GM12878 (cell line): Measurements from ENCODE around the gene GSAP. TPM values are rescaled to one million over a fixed set of nuclear protein-coding genes. Genes with fewer than 3 reads are reported as not detected.

Experiments used
- ATAC-seq: fragments of 200-7000 bp; cut with Tn5 transposase; 3 replicates; pipeline ENCODE4 v1.9.1; 2020; ENCODE audit warnings: mild to moderate bottlenecking, moderate library complexity
- BruUV-seq: library from RNA; stranded (reverse); fragments of 400-500 nt; replicated peaks from 2 replicates; lab custom pipeline; 2021; lab: Mats Ljungman, UMichigan
- CTCF ChIA-PET: fragments of 300-600 bp; sonication (Branson Sonifier 250); formaldehyde crosslinking; extraction: SDS; loops from one replicate; lab custom pipeline; 2021; ENCODE audit warnings: inconsistent platforms; lab: Yijun Ruan, JAX
- POLR2A ChIA-PET: fragments of 350-600 bp; formaldehyde crosslinking; extraction: SDS; loops from one replicate; lab custom pipeline; 2021; ENCODE audit warnings: inconsistent platforms; lab: Charles Lee
- RAD21 ChIA-PET: fragments of 300-600 bp; sonication (Branson Sonifier 250); formaldehyde crosslinking; loops from one replicate; lab custom pipeline; 2023; ENCODE audit warnings: antibody characterized with exemption; ENCODE audit not compliant: unreplicated experiment; lab: Charles Lee
- SMC1A ChIA-PET: fragments of 300-600 bp; sonication (Branson Sonifier 250); formaldehyde crosslinking; loops from one replicate; lab custom pipeline; 2023; ENCODE audit not compliant: unreplicated experiment, uncharacterized antibody; lab: Charles Lee
- DNase-seq: peaks from one replicate; pipeline ENCODE4 v3.0.0-alpha.2; 2011; ENCODE audit warnings: low read depth, low spot score
- FAIRE-seq: peaks from 3 replicates; lab custom pipeline; 2011; peaks lifted over from hg19 to GRCh38; lab: Jason Lieb, UNC
- H2AFZ ChIP-seq: 2 replicates; pipeline ENCODE4 v1.6.0; 2011; ENCODE audit warnings: low read depth, low read length, control low read depth; ENCODE audit not compliant: control insufficient read depth
- H3K27ac ChIP-seq: 2 replicates; pipeline ENCODE4 v1.5.1; 2011; ENCODE audit warnings: control low read depth; ENCODE audit not compliant: control insufficient read depth, insufficient read depth
- H3K27me3 ChIP-seq, 2 experiments: replicated peaks in 1 of 2; 2 replicates each; pipeline versions ENCODE4 v1.6.0 to v1.6.1; 2011; ENCODE audit warnings: low read length in 1 of 2; ENCODE audit not compliant: control insufficient read depth in 2 of 2, insufficient read depth in 2 of 2
- H3K36me3 ChIP-seq, 2 experiments: 2 replicates each; pipeline ENCODE4 v1.5.1; 2011; ENCODE audit warnings: low read length in 1 of 2; ENCODE audit not compliant: control insufficient read depth in 2 of 2, insufficient read depth in 2 of 2
- H3K4me1 ChIP-seq: 2 replicates; pipeline ENCODE4 v1.6.1; 2011; ENCODE audit warnings: mild to moderate bottlenecking, low read length, moderate library complexity, mixed read lengths; ENCODE audit not compliant: control insufficient read depth, insufficient read depth
- H3K4me2 ChIP-seq: 2 replicates; pipeline ENCODE4 v1.6.0; 2011; ENCODE audit warnings: control low read depth; ENCODE audit not compliant: control insufficient read depth, insufficient read depth
- H3K4me3 ChIP-seq: fragments of 200-600 bp; sonication (generic); 2 replicates; pipeline ENCODE4 v1.5.1; 2016
- H3K79me2 ChIP-seq: 2 replicates; pipeline ENCODE4 v1.6.0; 2011; ENCODE audit warnings: low read length; ENCODE audit not compliant: control insufficient read depth, insufficient read depth
- H3K9ac ChIP-seq: 2 replicates; pipeline ENCODE4 v1.8.0; 2011; ENCODE audit warnings: low read length, control low read depth, mixed read lengths; ENCODE audit not compliant: control insufficient read depth, insufficient read depth
- H3K9me3 ChIP-seq: replicated peaks from 3 replicates; pipeline ENCODE4 v1.5.1; 2011; ENCODE audit warnings: mild to moderate bottlenecking, low read length; ENCODE audit not compliant: control insufficient read depth, insufficient read depth
- H4K20me1 ChIP-seq: 2 replicates; pipeline ENCODE4 v1.6.0; 2011; ENCODE audit not compliant: control insufficient read depth, insufficient read depth
- CEBPZ ChIP-seq: fragments of 150-350 bp; IDR thresholded peaks from 2 replicates; pipeline ENCODE4 v1.6.1; 2016; ENCODE audit warnings: low read depth, low read length
- ETV6 ChIP-seq, 2 experiments: fragments of 450-650 bp in 1 of 2; IDR thresholded peaks in 1 of 2; conservative IDR thresholded peaks in 1 of 2; 2 replicates each; pipeline ENCODE4 v1.6.1; 2014; ENCODE audit warnings: antibody characterized with exemption in 1 of 2, borderline replicate concordance in 1 of 2, low read depth in 1 of 2, mild to moderate bottlenecking in 1 of 2, moderate library complexity in 1 of 2
- IRF4 ChIP-seq: IDR thresholded peaks from 2 replicates; pipeline ENCODE4 v1.6.1; 2011; ENCODE audit warnings: low read depth, low read length
- PAX8 ChIP-seq: fragments of 450-650 bp; IDR thresholded peaks from 2 replicates; pipeline ENCODE4 v1.6.1; 2017; ENCODE audit warnings: mild to moderate bottlenecking, moderate library complexity
- PML ChIP-seq: IDR thresholded peaks from 2 replicates; pipeline ENCODE4 v1.6.1; 2012; ENCODE audit warnings: low read length, inconsistent platforms
- RAD51 ChIP-seq: fragments of 450-650 bp; IDR thresholded peaks from 2 replicates; pipeline ENCODE4 v1.6.1; 2016; ENCODE audit warnings: moderate library complexity, mild to moderate bottlenecking, inconsistent platforms
- RELA ChIP-seq: fragments of 450-650 bp; IDR thresholded peaks from 2 replicates; pipeline ENCODE4 v1.8.0; 2014; ENCODE audit warnings: borderline replicate concordance; ENCODE audit not compliant: partially characterized antibody
- SMARCA5 ChIP-seq: fragments of 450-650 bp; IDR thresholded peaks from 2 replicates; pipeline ENCODE4 v1.6.1; 2017; ENCODE audit warnings: mild to moderate bottlenecking
- ZBTB4 ChIP-seq: fragments of 450-650 bp; formaldehyde crosslinking; IDR thresholded peaks from 2 replicates; pipeline ENCODE4 v1.4.0; 2022; ENCODE audit warnings: mild to moderate bottlenecking, moderate library complexity
- ZSCAN29 ChIP-seq: fragments of 450-650 bp; IDR thresholded peaks from 2 replicates; pipeline ENCODE4 v1.6.1; 2017; ENCODE audit warnings: mild to moderate bottlenecking, moderate library complexity
- WGBS: methylation state at CpG from one replicate; pipeline ENCODE4 v1.1.6; 2016; ENCODE audit warnings: low lambda C conversion rate; ENCODE audit not compliant: insufficient replicate concordance, insufficient coverage; ENCODE audit errors: missing lambda C conversion rate; 5-methylcytosine and 5-hydroxymethylcytosine counted together
- in situ Hi-C: fragments of 300-500 bp; cut with MboI; formaldehyde crosslinking; loops from 9 replicates; pipeline ENCODE4 v1.14.3; 2018; ENCODE audit warnings: mixed read lengths
- intact Hi-C: fragments of 100-400 bp; cut with micrococcal nuclease; formaldehyde crosslinking; loops from one replicate; pipeline ENCODE4 v1.14.2; 2022; ENCODE audit not compliant: unreplicated experiment
- polyA plus RNA-seq, 11 experiments: library from polyadenylated mRNA; depleted of rRNA in 4 of 11; unstranded in 6 of 11; stranded (reverse) in 5 of 11; fragments of >200 nt; fragmentation: Nextera tagmentation in 4 of 11; fragmentation: Illumina TruSeq in 1 of 11; extraction: Ambion mirVana in 4 of 11; extraction: Trizol in 1 of 11; gene quantifications; 1 replicate in 1 of 11; 2 replicates in 10 of 11; pipeline versions ENCODE4 v1.2.1 to v1.2.3, GENCODE V29; 2011 to 2016; ENCODE audit warnings: inconsistent platforms in 2 of 11, missing spikeins in 2 of 11, low read depth in 1 of 11
- total RNA-seq, 4 experiments: library from RNA; depleted of rRNA in 3 of 4; stranded (reverse); fragments of >200 nt in 3 of 4; fragmentation: Illumina TruSeq in 1 of 4; extraction: Trizol in 1 of 4; gene quantifications; 2 replicates each; pipeline versions ENCODE4 v1.2.1 to v1.2.3, GENCODE V29; 2013 to 2021

Gene GSAP
- total and polyA plus RNA-seq, 10 of the 15 experiments (the other 5 are each of a cell fraction or from before 2014, with no cell fraction given), result 6.6 to 38.1 (median 21.8) TPM

- TF ChIP-seq CEBPZ (no peak), RELA (no peak)
- TF ChIP-seq, all 136 proteins: peak for 0
These were observed 90.0 kb downstream of the GSAP start (continued) for GRCh38 chr7:77326131-77326530.

- no TSS peak for BruUV-seq
- RAD21 ChIA-PET, result no interaction called here
- Histone ChIP-seq H3K4me1 (no peaks in the 10 kb centered on the region), H3K27me3 (no peaks in the 10 kb centered on the region), H3K4me3 (no peak overlapping the region), H3K4me2 (no peak overlapping the region), H4K20me1 (no peaks in the 10 kb centered on the region), H3K9ac (no peak overlapping the region), H3K27ac (no peak overlapping the region), H2AFZ (no peak overlapping the region), H3K9me3 (no peaks in the 10 kb centered on the region), H3K36me3 (peaks cover 0 to 3% of the 10 kb centered on the region in 2 experiments; a peak in 1 of 4 replicates), H3K79me2 (no peaks in the 10 kb centered on the region)
- no peak for DNase-seq
- no peak for TF ChIP-seq ETV6 (conservative IDR thresholded peaks at IDR 0.05 in 1 of 2, IDR thresholded peaks at IDR 0.05 in 1 of 2; ENCODE audit: borderline replicate concordance in 1 of 2, low read depth in 1 of 2)
- no peak for TF ChIP-seq SMARCA5
- TF ChIP-seq ZBTB4 (CRISPR knock-in tag), result no peak
- TF ChIP-seq IRF4, result no peak
- TF ChIP-seq PAX8, result no peak
- no peak for TF ChIP-seq ZSCAN29
- TF ChIP-seq PML, result no peak
- TF ChIP-seq RAD51, result no peak
- FAIRE-seq, result no peak
- 96% methylated on average over 2 of the region's 2 CpGs for WGBS
- CTCF ChIA-PET, result interaction anchor here (0.8 to 1.1 kb wide), 3 partner anchors 9 to 34 kb away, joined by 3 read pairs; no protein-coding TSS in a partner anchor
- SMC1A ChIA-PET, result interaction anchor here (0.8 to 1.8 kb wide), 2 partner anchors 49 to 75 kb away, joined by 3 to 6 read pairs; no protein-coding TSS in a partner anchor
- ATAC-seq, result no peak
- intact Hi-C loops, result no loop called here
- in situ Hi-C loops, result no loop called here
- POLR2A ChIA-PET, result interaction anchor here (0.5 to 1.2 kb wide), 2 partner anchors 13 to 51 kb away, joined by 3 to 4 read pairs; no protein-coding TSS in a partner anchor
These were observed 94.8 kb downstream of the GSAP start for GRCh38 chr7:77321300-77321699.
